ENCODE results near the gene RHBDF2.

Gene RHBDF2

GRCh38 chr17:76432712-76433336, 68.4 kb downstream of the RHBDF2 start:
- DNase-seq, result no peak

- DNase-seq, result no peak
These were observed 69.2 kb downstream of the RHBDF2 start for GRCh38 chr17:76432004-76432403.

GRCh38 chr17:76431509-76431908, 69.7 kb downstream of the RHBDF2 start:
- no peak for DNase-seq

GRCh38 chr17:76428511-76428910, 72.7 kb downstream of the RHBDF2 start:
- DNase-seq, result no peak

GRCh38 chr17:76427501-76428231, 73.6 kb downstream of the RHBDF2 start:
- DNase-seq, result no peak

GRCh38 chr17:76426853-76427252, 74.4 kb downstream of the RHBDF2 start:
- no peak for DNase-seq

GRCh38 chr17:76422860-76423259, 78.4 kb downstream of the RHBDF2 start:
- no peak for DNase-seq

GRCh38 chr17:76422406-76422805, 78.8 kb downstream of the RHBDF2 start:
- DNase-seq, result no peak

- DNase-seq, result no peak
These were observed 80.2 kb downstream of the RHBDF2 start for GRCh38 chr17:76421044-76421407.

All from central memory CD4-positive, alpha-beta T cell (primary cell).